DMS79 (cell line): Measurements from ENCODE around the gene CHRDL1.
"Not testable (repeated sequence)": the region's sequence is repeated elsewhere in the genome, so short reads cannot be mapped to it uniquely, and the experiment has no call there.

ENCODE experiments used
- DNase-seq: peaks from one replicate; lab custom pipeline; 2025; lab: John Stamatoyannopoulos, UW

Gene CHRDL1

GRCh38 chrX:110795645-110796406 lies at the start of gene CHRDL1:
CHRDL1 (minus strand) TSS chrX:110795817; CDS start chrX:110792181, 3,636 bp downstream.
- no peak for DNase-seq

- DNase-seq = no peak
Measured at GRCh38 chrX:110836982-110837381, 41.4 kb upstream of the CHRDL1 start.

GRCh38 chrX:110836451-110836850 lies 40.8 kb upstream of the CHRDL1 start:
- DNase-seq = no peak

- DNase-seq = no peak
Measured at GRCh38 chrX:110836001-110836400, 40.4 kb upstream of the CHRDL1 start.

GRCh38 chrX:110825972-110826371 lies 30.4 kb upstream of the CHRDL1 start:
- DNase-seq = no peak

- not testable (repeated sequence) for DNase-seq
Measured at GRCh38 chrX:110816543-110816942, 20.9 kb upstream of the CHRDL1 start.

GRCh38 chrX:110806145-110806544 lies 10.5 kb upstream of the CHRDL1 start:
- DNase-seq = no peak

- DNase-seq = no peak
Measured at GRCh38 chrX:110805303-110805702, 9.7 kb upstream of the CHRDL1 start.

- no peak for DNase-seq
Measured at GRCh38 chrX:110804446-110804845, 8.8 kb upstream of the CHRDL1 start.

- DNase-seq = no peak
Measured at GRCh38 chrX:110803506-110803905, 7.9 kb upstream of the CHRDL1 start.

GRCh38 chrX:110796407-110796697 lies 735 bp upstream of the CHRDL1 start:
- no peak for DNase-seq

- no peak for DNase-seq
Measured at GRCh38 chrX:110794601-110795000, 1.0 kb downstream of the CHRDL1 start.

GRCh38 chrX:110791071-110791470 lies 4.5 kb downstream of the CHRDL1 start:
- no peak for DNase-seq

- DNase-seq = no peak
Measured at GRCh38 chrX:110786486-110786885, 9.1 kb downstream of the CHRDL1 start.

GRCh38 chrX:110759785-110760184 lies 35.8 kb downstream of the CHRDL1 start:
- DNase-seq = no peak

GRCh38 chrX:110758781-110759422 lies 36.7 kb downstream of the CHRDL1 start:
- no peak for DNase-seq

- DNase-seq = no peak
Measured at GRCh38 chrX:110755611-110756010, 40.0 kb downstream of the CHRDL1 start.

- DNase-seq = no peak
Measured at GRCh38 chrX:110755061-110755460, 40.6 kb downstream of the CHRDL1 start.

GRCh38 chrX:110750526-110751189 lies 45.0 kb downstream of the CHRDL1 start:
- DNase-seq = no peak

GRCh38 chrX:110748256-110748806 lies 47.3 kb downstream of the CHRDL1 start:
- no peak for DNase-seq

GRCh38 chrX:110746014-110746413 lies 49.6 kb downstream of the CHRDL1 start:
- DNase-seq = no peak

- DNase-seq = no peak
Measured at GRCh38 chrX:110745288-110745687, 50.3 kb downstream of the CHRDL1 start.
